Endothelial cell of umbilical vein (primary cell): Measurements from ENCODE around the gene SULF2. TPM values are rescaled to one million over a fixed set of nuclear protein-coding genes. Genes with fewer than 3 reads are reported as not detected.

Source experiments
- BruUV-seq: library from RNA; stranded (reverse); fragments of 400-500 nt; replicated peaks from 2 replicates; lab custom pipeline; 2021; lab: Mats Ljungman, UMichigan
- CTCF ChIA-PET: fragments of 300-600, 350-600 bp; sonication (Branson Sonifier 250); formaldehyde crosslinking; loops from one replicate; lab custom pipeline; 2021; ENCODE audit warnings: antibody characterized with exemption, inconsistent platforms; lab: Charles Lee
- POLR2A ChIA-PET: fragments of 300-600, 350-600 bp; sonication (Branson Sonifier 250); formaldehyde crosslinking; loops from one replicate; lab custom pipeline; 2021; ENCODE audit warnings: antibody characterized with exemption, inconsistent platforms; lab: Charles Lee
- DNase-seq: peaks from one replicate; pipeline ENCODE4 v3.0.0-alpha.2; 2011; ENCODE audit warnings: low read depth, low spot score
- FAIRE-seq: peaks from 2 replicates; lab custom pipeline; 2011; peaks lifted over from hg19 to GRCh38; lab: Jason Lieb, UNC
- H2AFZ ChIP-seq: 2 replicates; pipeline ENCODE4 v1.6.0; 2012; ENCODE audit warnings: low read depth, low read length, control low read depth, inconsistent platforms
- H3K27ac ChIP-seq: 2 replicates; pipeline ENCODE4 v1.5.1; 2011; ENCODE audit warnings: low read depth, mild to moderate bottlenecking, control low read depth, low read length, moderate library complexity; ENCODE audit not compliant: insufficient read depth
- H3K27me3 ChIP-seq, 2 experiments: 2 replicates each; pipeline versions ENCODE4 v1.6.0 to v1.6.1; 2011; ENCODE audit warnings: low read length in 2 of 2, mixed read lengths in 1 of 2; ENCODE audit not compliant: control insufficient read depth in 2 of 2, insufficient read depth in 2 of 2
- H3K36me3 ChIP-seq, 2 experiments: 2 replicates in 1 of 2; 3 replicates in 1 of 2; pipeline ENCODE4 v1.5.1; 2011; ENCODE audit warnings: low read length in 2 of 2, mild to moderate bottlenecking in 1 of 2, moderate library complexity in 1 of 2; ENCODE audit not compliant: control insufficient read depth in 2 of 2, insufficient read depth in 2 of 2; ENCODE audit errors: extremely low read depth in 1 of 2
- H3K4me1 ChIP-seq: 3 replicates; pipeline ENCODE4 v1.5.1; 2011; ENCODE audit warnings: mild to moderate bottlenecking, low read length; ENCODE audit not compliant: control insufficient read depth, insufficient read depth; ENCODE audit errors: extremely low read depth
- H3K4me2 ChIP-seq: 2 replicates; pipeline ENCODE4 v1.6.1; 2011; ENCODE audit warnings: low read length, control low read depth, mixed read lengths; ENCODE audit not compliant: insufficient read depth
- H3K4me3 ChIP-seq, 3 experiments: fragments of 200-600 bp in 1 of 3; sonication (generic), shearing (Covaris generic) in 1 of 3; replicated peaks in 1 of 3; 2 replicates each; pipeline ENCODE4 v1.5.1; 2011 to 2016; ENCODE audit warnings: control low read depth in 3 of 3, low read length in 3 of 3, mild to moderate bottlenecking in 2 of 3, inconsistent platforms in 1 of 3, low read depth in 1 of 3, moderate library complexity in 1 of 3; ENCODE audit not compliant: insufficient read depth in 1 of 3
- H3K79me2 ChIP-seq: 2 replicates; pipeline ENCODE4 v1.6.0; 2012; ENCODE audit warnings: low read length, inconsistent platforms; ENCODE audit not compliant: control insufficient read depth, insufficient read depth
- H3K9ac ChIP-seq: replicated peaks from 2 replicates; pipeline ENCODE3; 2011; ENCODE audit warnings: low read length, control low read depth; ENCODE audit not compliant: insufficient read depth; ENCODE audit errors: extremely low read depth
- H3K9me1 ChIP-seq: replicated peaks from 3 replicates; pipeline ENCODE4 v1.6.0; 2011; ENCODE audit warnings: mild to moderate bottlenecking, low read length; ENCODE audit not compliant: control insufficient read depth, insufficient read depth; ENCODE audit errors: extremely low read depth
- H3K9me3 ChIP-seq: replicated peaks from 2 replicates; pipeline ENCODE4 v1.5.1; 2012; ENCODE audit warnings: low read length, inconsistent platforms; ENCODE audit not compliant: control insufficient read depth, insufficient read depth
- H4K20me1 ChIP-seq: replicated peaks from 2 replicates; pipeline ENCODE3; 2011; ENCODE audit warnings: mild to moderate bottlenecking, low read length; ENCODE audit not compliant: control insufficient read depth, insufficient read depth; ENCODE audit errors: extremely low read depth
- FOS ChIP-seq: IDR thresholded peaks from 2 replicates; pipeline ENCODE4 v1.6.1; 2011; ENCODE audit warnings: mild to moderate bottlenecking, low read length, moderate library complexity, borderline replicate concordance; ENCODE audit not compliant: insufficient read depth
- dilution Hi-C: fragments of 300-500 bp; cut with MboI; formaldehyde crosslinking; loops from one replicate; pipeline ENCODE4 v1.15.0; 2019; ENCODE audit warnings: low sequenced_read_pairs; ENCODE audit not compliant: extremely low pct_ligation_motif_present
- intact Hi-C: fragments of 100-400 bp; cut with micrococcal nuclease; formaldehyde crosslinking; loops from one replicate; pipeline ENCODE4 v1.10.0; 2022
- polyA plus RNA-seq, 4 experiments: library from polyadenylated mRNA; depleted of rRNA in 3 of 4; stranded (reverse) in 3 of 4; unstranded in 1 of 4; fragments of >200 nt; gene quantifications; 2 replicates each; pipeline versions ENCODE4 v1.2.1 to v1.2.3, GENCODE V29; 2011 to 2012; ENCODE audit warnings: missing spikeins in 1 of 4
- total RNA-seq: library from RNA; stranded (reverse); gene quantifications from 2 replicates; pipeline ENCODE4 v1.2.3, GENCODE V29; 2021
- TF ChIP-seq, protein P1 (sequence below), 2 donors: IDR thresholded peaks; 1 replicate in 1 of 2; 2 replicates in 1 of 2; pipeline ENCODE4 v1.5.1; 2011; ENCODE audit warnings: low read length in 2 of 2, mild to moderate bottlenecking in 2 of 2, moderate library complexity in 2 of 2, control low read depth in 1 of 2, inconsistent platforms in 1 of 2, low read depth in 1 of 2; ENCODE audit not compliant: insufficient read depth in 1 of 2; ENCODE audit errors: extremely low read depth in 1 of 2

SULF2 gene
- total and polyA plus RNA-seq, 2 donors (not counting 3 experiments of a cell fraction or from before 2014, with no cell fraction given): 58.5 to 160 TPM

DNA sequence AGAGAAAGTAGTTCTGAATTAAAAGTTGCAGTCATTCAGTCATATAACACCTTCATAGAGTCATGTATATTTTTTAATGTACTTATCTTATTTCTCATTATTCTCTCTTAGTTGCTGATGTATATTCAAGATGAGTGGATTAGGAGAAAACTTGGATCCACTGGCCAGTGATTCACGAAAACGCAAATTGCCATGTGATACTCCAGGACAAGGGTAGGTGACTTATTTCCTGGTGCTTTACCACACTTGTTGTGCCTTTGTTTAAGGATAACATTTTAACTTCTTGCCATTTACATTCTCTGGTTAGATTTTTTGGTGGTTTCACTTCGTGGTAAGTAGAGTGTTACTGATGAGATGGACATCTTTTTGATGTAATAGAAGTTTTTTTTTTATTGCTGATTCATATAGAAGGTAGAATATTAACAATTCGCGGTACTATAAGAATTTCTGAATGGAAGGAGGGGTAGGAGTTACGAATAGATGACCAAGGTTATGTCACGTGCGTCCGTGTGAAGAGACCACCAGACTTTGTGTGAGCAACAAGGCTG, 163.1 kb downstream of the SULF2 start:
- no peaks in the 10 kb centered on the region for H3K9me3 ChIP-seq
- H4K20me1 ChIP-seq: no peaks in the 10 kb centered on the region
- no peak overlapping the region for H3K4me3 ChIP-seq
- CTCF ChIA-PET: interaction anchor here (1.2 to 3.4 kb wide), 10 partner anchors 10 to 868 kb away, joined by 3 to 156 read pairs (median 21); partner anchors contain the start of gene NCOA3
- intact Hi-C loops (no loop called here), dilution Hi-C loops (no loop called here)
- peaks cover 5% of the 10 kb centered on the region for H3K79me2 ChIP-seq
- POLR2A ChIA-PET: no interaction called here
- no peak overlapping the region for H3K27ac ChIP-seq
- H2AFZ ChIP-seq: no peak overlapping the region
- H3K27me3 ChIP-seq: no peaks in the 10 kb centered on the region
- peak; percentile 20 for TF ChIP-seq FOS
- TF ChIP-seq, protein P1, sequence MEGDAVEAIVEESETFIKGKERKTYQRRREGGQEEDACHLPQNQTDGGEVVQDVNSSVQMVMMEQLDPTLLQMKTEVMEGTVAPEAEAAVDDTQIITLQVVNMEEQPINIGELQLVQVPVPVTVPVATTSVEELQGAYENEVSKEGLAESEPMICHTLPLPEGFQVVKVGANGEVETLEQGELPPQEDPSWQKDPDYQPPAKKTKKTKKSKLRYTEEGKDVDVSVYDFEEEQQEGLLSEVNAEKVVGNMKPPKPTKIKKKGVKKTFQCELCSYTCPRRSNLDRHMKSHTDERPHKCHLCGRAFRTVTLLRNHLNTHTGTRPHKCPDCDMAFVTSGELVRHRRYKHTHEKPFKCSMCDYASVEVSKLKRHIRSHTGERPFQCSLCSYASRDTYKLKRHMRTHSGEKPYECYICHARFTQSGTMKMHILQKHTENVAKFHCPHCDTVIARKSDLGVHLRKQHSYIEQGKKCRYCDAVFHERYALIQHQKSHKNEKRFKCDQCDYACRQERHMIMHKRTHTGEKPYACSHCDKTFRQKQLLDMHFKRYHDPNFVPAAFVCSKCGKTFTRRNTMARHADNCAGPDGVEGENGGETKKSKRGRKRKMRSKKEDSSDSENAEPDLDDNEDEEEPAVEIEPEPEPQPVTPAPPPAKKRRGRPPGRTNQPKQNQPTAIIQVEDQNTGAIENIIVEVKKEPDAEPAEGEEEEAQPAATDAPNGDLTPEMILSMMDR (IDR thresholded peaks at IDR 0.05; ENCODE audit: extremely low read depth in 1 of 2, insufficient read depth in 1 of 2, low read depth in 1 of 2, low read length in 2 of 2): no peak
- H3K4me1 ChIP-seq: peaks cover 3% of the 10 kb centered on the region
- H3K4me2 ChIP-seq: no peak overlapping the region
- no peaks in the 10 kb centered on the region for H3K9me1 ChIP-seq
- DNase-seq (no peak), FAIRE-seq (no peak)
- peaks cover 3 to 8% of the 10 kb centered on the region in 2 experiments for H3K36me3 ChIP-seq
- no TSS peak for BruUV-seq
- H3K9ac ChIP-seq: no peak overlapping the region
